NCI-H226 (cell line): ENCODE measurements around the gene TTC6.

ENCODE experiments used
- DNase-seq: peaks from one replicate; pipeline ENCODE4 v3.0.0-alpha.2; 2015

TTC6 gene

DNA sequence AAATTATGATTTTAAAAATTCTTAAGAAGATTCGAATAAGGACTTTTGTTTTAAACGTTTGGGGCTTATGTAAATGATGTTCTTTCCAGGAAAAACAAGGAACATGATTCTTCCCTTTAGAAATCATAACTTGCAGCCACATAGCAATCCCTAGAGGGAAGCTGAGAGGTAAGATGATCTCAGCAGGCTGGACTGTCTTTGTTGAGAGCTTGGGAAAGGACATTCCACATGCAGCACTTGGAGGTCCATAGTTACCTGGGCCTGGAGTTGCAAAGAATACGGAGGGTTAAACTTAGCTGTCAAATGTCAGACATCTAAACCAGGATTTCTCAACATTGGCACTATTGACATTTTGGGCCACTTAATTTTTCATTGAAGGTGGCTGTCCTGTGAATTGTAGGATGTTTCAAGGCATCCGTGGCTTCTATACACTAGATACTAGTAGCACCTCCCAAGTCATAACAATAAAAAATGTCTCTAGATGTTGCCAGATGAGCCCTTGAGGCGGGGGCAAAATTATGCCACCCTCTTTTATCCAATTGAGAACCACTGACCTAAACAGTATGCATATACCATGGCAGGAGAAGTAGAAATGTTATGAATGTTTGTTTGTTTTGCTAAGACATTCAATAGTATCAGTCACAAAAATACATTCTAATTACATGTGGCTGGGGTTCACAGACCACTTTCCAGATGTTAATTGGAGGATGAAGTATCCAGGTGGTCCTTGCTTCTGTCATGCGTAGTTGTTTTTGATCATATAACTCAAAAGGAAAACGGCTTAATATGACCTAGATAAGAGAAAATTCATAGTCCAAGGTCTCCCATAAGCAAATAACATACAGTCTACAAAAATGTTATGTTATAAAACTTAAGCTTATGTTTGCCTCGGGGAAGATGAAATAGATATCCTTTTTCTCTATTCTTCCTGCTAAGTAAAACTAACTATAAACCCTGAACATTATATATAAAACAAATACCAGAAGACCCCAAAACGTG is 30.5 kb downstream of the TTC6 start:
- no peak for DNase-seq

DNA sequence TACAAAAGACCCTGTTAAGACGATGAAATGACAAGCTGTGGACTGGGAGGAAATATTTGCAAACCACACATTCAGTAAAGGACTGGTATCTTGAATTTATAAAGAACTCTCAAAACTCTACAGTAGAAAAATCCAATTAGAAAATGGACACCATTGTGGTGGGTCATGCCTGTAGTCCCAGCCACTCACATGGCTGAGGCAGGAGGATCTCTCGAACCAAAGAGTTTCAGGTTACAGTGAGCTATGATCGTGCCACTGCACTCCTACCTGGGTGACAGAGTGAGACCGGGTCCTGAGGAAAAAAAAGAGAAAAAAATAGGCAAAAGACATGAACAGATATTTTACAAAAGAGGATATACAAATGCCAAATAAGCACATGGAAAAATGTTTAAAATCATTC is 41.9 kb downstream of the TTC6 start:
- no peak for DNase-seq

DNA sequence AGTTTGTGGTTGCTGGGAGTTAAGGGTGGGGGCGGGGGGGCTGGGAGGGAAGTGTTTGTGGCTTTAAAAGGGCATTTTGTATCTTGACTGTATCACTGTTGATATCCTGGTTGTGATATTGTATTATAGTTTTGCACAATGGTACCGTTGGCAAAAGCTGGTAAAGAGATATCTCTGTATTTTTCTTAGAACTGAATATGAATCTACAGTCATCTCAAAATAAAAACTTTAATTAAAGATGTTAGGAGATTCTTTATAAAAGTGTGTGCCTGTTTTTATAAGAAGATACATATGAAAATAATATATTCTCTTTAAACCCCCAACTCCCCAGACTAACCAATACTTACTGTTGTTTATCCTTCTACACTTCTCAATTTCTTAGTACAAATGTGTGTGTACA is 43.2 kb downstream of the TTC6 start:
- no peak for DNase-seq

DNA sequence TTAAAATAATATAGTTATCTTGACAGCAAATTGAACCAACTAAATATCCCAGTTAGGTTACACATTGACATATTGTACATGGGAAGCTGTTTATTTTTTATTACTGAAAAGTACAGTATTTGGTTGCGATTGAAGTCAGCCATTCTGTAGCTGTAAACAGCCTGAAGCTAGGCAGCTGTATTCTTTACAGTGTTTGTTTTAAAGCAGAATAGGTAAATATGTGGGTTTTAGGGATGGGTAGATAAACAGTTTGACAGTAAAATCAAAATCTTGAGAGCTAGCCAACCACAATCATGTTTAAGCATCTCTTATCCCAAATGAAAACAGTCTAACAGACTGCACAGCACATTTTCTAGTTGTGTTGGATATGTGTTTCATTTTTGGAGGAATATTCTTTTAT is 45.7 kb downstream of the TTC6 start:
- no peak for DNase-seq

DNA sequence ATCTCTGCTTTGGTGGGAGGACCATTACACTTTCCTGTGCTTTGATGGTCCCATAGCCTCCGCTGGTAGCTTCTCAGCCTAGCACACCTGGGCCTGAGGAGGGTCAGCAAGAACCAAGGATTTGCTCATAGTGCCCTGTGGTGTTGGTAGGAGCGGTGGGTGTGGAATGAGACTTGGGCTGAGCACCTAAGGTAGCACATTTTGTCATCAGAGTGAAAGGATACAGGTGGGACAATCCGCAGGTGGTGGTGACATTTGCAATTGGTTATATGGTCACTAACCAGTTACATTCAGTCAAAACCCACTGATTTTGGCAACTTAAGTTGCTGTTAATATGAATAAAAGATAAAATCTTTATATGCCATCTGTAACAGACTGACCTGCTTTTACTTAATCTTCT is 46.7 kb downstream of the TTC6 start:
- DNase-seq: no peak

DNA sequence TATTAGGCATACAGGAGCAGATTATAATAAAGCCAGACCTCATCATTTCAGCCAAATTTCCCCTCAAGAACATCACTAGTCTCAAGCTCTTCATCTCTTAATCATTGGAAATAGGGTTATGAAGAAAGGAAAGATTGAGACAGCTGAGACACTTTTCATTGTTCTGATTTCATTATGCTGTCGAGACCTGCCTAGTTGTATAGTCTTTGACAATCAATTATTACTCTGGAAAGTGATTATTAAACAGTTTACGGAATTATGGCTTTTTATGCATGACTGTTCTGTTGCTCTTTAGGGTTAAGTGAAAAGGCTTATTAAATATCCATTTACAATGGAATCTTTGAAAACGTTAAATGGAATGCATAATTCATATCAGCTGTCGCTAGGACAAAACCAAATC is 48.3 kb downstream of the TTC6 start:
- no peak for DNase-seq
